ENCODE data around the gene LRRC61. TPM values are rescaled to one million over a fixed set of nuclear protein-coding genes. Genes with fewer than 3 reads are reported as not detected.
"Not testable (repeated sequence)": the region's sequence is repeated elsewhere in the genome, so short reads cannot be mapped to it uniquely, and the experiment has no call there.

LRRC61 gene, protein sequence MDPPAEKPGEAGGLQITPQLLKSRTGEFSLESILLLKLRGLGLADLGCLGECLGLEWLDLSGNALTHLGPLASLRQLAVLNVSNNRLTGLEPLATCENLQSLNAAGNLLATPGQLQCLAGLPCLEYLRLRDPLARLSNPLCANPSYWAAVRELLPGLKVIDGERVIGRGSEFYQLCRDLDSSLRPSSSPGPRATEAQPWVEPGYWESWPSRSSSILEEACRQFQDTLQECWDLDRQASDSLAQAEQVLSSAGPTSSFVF
- 10 to 100 TPM; 16.6 to 26.0 (median 18.6) TPM for total RNA-seq

- peak within 1 kb of the TSS; percentile 56 for H3K4me3 ChIP-seq (ENCODE audit: low read depth, poor library complexity, severe bottlenecking)
- TF ChIP-seq, protein P1, sequence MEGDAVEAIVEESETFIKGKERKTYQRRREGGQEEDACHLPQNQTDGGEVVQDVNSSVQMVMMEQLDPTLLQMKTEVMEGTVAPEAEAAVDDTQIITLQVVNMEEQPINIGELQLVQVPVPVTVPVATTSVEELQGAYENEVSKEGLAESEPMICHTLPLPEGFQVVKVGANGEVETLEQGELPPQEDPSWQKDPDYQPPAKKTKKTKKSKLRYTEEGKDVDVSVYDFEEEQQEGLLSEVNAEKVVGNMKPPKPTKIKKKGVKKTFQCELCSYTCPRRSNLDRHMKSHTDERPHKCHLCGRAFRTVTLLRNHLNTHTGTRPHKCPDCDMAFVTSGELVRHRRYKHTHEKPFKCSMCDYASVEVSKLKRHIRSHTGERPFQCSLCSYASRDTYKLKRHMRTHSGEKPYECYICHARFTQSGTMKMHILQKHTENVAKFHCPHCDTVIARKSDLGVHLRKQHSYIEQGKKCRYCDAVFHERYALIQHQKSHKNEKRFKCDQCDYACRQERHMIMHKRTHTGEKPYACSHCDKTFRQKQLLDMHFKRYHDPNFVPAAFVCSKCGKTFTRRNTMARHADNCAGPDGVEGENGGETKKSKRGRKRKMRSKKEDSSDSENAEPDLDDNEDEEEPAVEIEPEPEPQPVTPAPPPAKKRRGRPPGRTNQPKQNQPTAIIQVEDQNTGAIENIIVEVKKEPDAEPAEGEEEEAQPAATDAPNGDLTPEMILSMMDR (IDR thresholded peaks at IDR 0.05) = no peak
- TF ChIP-seq POLR2A (IDR thresholded peaks at IDR 0.05) = no peak
- peak in 1 of 2 donors; percentile 86 for DNase-seq (ENCODE audit: low spot score in 2 of 2)
- 6 to 10% methylated on average over 56 to 71 of the region's 82 CpGs for WGBS, 2 donors
- intact Hi-C loops (cut with DNase I; ENCODE audit: low total_unique reads) = no loop called here
These were observed at the start of gene LRRC61, which contains the start of gene ACTR3C for GRCh38 chr7:150322833-150323681. TSS of gene LRRC61 (plus strand) at chr7:150323355. CDS start at chr7:150336862, 13,507 bp downstream. TSS of gene ACTR3C (minus strand) at chr7:150323545. CDS start at chr7:150295296, 28,249 bp downstream.

DNA sequence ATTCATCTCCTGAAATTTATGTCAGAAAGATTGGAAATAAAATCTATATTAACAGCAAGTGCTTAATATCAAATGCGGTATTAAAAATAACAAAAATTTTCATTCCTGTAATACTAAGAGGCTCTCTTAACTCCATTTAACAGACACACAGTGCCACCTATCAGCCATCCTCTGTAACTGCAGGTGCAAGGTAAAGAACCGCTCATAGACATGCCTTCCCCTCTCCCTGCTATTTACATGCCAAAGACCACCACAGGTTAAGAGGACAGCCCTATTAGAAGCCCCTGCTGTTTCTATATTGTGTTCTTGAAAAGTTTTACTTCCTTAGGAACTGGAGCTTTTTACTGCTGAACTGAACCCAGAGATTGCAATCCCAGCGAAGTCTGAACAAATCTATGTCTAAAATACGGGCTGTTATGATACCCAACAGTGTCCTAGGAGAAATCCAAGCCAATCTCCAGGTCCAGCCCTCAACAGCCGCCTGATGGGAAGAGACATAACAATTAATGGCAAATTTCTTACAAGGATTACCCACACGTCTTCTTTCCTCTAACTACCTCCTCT lies 46.9 kb upstream of the LRRC61 start:
- WGBS, 2 donors = 48 to 50% methylated on average over 6 of the region's 6 CpGs
- TF ChIP-seq, protein P1 (IDR thresholded peaks at IDR 0.05) = peak in 1 of 3 donors; percentile 33
- H3K4me3 ChIP-seq (ENCODE audit: low read depth, poor library complexity, severe bottlenecking); intact Hi-C loops (cut with DNase I; ENCODE audit: low total_unique reads); DNase-seq (ENCODE audit: low spot score in 2 of 2): not testable (repeated sequence)

DNA sequence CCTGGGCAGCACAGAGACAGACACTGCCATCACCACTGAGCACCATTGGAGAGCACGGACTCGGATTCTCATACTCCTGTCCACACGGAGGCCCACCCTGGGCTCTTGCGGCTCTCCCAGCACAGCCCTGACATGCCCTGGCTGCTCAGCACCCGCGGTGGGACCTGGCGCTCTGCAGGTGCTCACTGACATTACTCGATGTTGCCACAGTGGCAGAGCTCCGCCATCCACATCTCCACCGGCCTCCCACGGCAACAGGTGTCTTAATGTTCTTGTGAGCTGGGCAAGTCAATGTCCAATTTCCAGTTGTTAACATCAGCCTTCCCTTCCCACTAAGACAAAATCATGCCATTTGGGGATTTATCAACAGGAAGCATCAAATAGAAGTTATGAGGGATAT lies 44.8 kb upstream of the LRRC61 start:
- intact Hi-C loops (cut with DNase I; ENCODE audit: low total_unique reads); DNase-seq (ENCODE audit: low spot score in 2 of 2); H3K4me3 ChIP-seq (ENCODE audit: low read depth, poor library complexity, severe bottlenecking): not testable (repeated sequence)
- 74 to 100% methylated on average over 4 to 11 of the region's 11 CpGs for WGBS, 2 donors

GRCh38 chr7:150281681-150282403 lies 41.3 kb upstream of the LRRC61 start:
- 85 to 90% methylated on average over 5 to 15 of the region's 25 CpGs for WGBS, 2 donors
- DNase-seq (ENCODE audit: low spot score in 2 of 2); H3K4me3 ChIP-seq (ENCODE audit: low read depth, poor library complexity, severe bottlenecking); intact Hi-C loops (cut with DNase I; ENCODE audit: low total_unique reads): not testable (repeated sequence)

GRCh38 chr7:150283111-150283510 lies 40.0 kb upstream of the LRRC61 start:
- DNase-seq (ENCODE audit: low spot score in 2 of 2); intact Hi-C loops (cut with DNase I; ENCODE audit: low total_unique reads); H3K4me3 ChIP-seq (ENCODE audit: low read depth, poor library complexity, severe bottlenecking): not testable (repeated sequence)
- WGBS, 2 donors = 75 to 85% methylated on average over 2 to 3 of the region's 3 CpGs

- intact Hi-C loops (cut with DNase I; ENCODE audit: low total_unique reads); DNase-seq (ENCODE audit: low spot score in 2 of 2); H3K4me3 ChIP-seq (ENCODE audit: low read depth, poor library complexity, severe bottlenecking): not testable (repeated sequence)
- WGBS, 2 donors = 67 to 74% methylated on average over 6 of the region's 6 CpGs
These were observed 39.5 kb upstream of the LRRC61 start for GRCh38 chr7:150283608-150284007.

- WGBS, 2 donors = 26 to 31% methylated on average over 15 to 16 of the region's 16 CpGs
- H3K4me3 ChIP-seq (ENCODE audit: low read depth, poor library complexity, severe bottlenecking); DNase-seq (ENCODE audit: low spot score in 2 of 2); intact Hi-C loops (cut with DNase I; ENCODE audit: low total_unique reads): not testable (repeated sequence)
- TF ChIP-seq, protein P1 (IDR thresholded peaks at IDR 0.05) = peak in 1 of 3 donors; percentile 17
These were observed 37.1 kb upstream of the LRRC61 start for GRCh38 chr7:150285849-150286754.

DNA sequence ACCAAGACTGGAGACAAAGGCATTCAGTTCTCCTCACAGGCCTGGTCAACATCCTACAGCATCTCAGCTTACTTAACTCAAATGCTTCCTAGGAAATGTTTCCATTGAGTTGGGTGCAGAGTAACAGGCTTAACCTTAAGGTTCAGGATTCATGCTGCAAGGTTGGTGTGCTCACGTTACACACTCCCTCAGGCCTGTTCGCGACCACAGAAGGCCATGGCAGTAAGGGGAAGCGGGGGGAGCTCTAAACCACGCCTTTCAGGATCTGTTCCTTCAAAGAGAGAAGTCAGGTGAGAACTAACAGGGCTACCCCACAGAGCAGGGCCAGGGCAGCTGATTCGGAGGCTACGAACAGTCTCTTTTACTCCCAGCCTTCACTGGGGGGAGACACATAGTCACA lies 35.3 kb upstream of the LRRC61 start:
- WGBS, 2 donors = 69 to 81% methylated on average over 5 to 7 of the region's 7 CpGs
- H3K4me3 ChIP-seq (ENCODE audit: low read depth, poor library complexity, severe bottlenecking); DNase-seq (ENCODE audit: low spot score in 2 of 2); intact Hi-C loops (cut with DNase I; ENCODE audit: low total_unique reads): not testable (repeated sequence)

- WGBS, 2 donors = 77 to 91% methylated on average over 4 to 6 of the region's 6 CpGs
- H3K4me3 ChIP-seq (ENCODE audit: low read depth, poor library complexity, severe bottlenecking); DNase-seq (ENCODE audit: low spot score in 2 of 2); intact Hi-C loops (cut with DNase I; ENCODE audit: low total_unique reads): not testable (repeated sequence)
These were observed 34.3 kb upstream of the LRRC61 start for GRCh38 chr7:150288816-150289215.

DNA sequence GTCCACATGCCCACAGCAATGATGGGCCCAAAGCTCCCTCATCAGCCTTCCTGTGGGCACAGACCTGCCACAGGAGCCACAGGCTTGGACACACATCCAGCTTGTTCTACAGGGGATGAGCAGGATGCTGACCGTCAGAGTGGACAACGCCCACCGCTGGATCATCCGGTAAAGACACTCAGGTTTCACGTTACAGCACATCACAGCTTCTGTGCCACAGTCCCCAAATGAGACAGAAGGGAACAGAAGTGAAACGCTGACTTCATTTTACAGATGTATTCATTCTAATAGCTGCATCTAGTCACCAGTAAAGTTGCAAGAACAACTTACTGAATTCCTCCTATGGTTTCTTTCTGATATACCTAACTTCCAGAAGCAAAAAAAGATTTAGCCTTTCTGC lies 32.8 kb upstream of the LRRC61 start:
- WGBS, 2 donors = 50 to 70% methylated on average over 6 of the region's 6 CpGs

More for the DNA sequence above, 32.8 kb upstream of the LRRC61 start:
- H3K4me3 ChIP-seq (ENCODE audit: low read depth, poor library complexity, severe bottlenecking); intact Hi-C loops (cut with DNase I; ENCODE audit: low total_unique reads); DNase-seq (ENCODE audit: low spot score in 2 of 2): not testable (repeated sequence)
